ENCODE data around the gene ELK4.

ELK4 gene

GRCh38 chr1:205630241-205630640, 1.6 kb downstream of the ELK4 start:
- DNase-seq (ENCODE audit: low read depth) = no peak

DNA sequence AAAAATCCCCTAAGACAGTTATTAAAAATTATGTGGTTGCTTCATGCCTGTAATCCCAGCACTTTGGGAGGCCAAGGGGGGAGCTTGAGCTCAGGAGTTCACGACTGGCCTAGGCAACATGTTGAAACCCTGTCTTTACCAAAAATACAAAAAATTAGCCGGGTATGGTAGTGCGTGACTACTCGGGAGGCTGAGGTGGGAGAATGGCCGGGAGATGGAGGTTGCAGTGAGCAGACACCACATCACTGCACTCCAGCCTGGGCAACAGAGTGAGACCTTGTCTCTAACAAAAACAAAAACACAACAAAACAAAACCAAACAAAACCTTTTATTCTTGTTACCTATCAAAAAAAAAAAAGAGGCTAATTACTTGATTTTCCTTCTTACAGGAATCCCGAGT, 2.1 kb downstream of the ELK4 start:
- DNase-seq (ENCODE audit: low read depth) = no peak

DNA sequence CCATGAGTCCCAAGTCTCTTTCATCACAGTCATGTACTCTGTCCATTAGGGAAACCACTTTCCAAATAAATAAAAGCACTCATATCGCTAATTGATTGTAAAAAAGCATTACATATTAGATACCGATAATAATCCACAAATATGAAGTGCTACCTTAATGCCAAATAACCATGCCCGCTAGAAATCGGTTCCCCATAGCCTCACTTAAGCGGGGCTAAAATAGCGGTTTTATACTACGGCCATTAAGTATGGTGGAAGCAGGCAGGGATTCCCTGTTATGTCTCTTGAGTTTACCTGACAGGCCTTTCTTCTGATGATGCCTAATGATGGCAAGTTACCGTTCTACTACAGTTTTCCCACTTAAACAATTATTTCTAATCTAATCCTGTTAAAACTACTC, 3.9 kb downstream of the ELK4 start:
- DNase-seq (ENCODE audit: low read depth) = no peak

DNA sequence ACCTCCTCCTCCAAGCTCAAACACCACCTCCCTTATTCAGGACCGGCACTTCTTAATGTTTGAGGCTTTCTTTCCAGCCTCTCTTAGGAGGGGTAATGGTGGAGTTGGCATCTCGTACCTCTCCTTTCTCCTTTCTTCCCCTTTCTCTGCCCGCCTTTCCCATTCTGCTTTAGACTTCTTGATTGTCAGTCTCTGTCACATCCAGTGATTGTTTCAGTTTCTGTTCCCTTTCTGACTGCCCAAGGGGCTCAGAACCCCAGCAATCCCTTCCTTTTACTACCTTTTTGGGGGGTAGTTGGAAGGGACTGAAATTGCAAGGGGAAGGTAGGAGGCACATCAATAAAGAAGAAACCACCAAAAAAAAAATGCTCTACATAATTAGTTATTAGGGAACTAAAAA, 5.6 kb downstream of the ELK4 start:
- no peak for DNase-seq (ENCODE audit: low read depth)

DNA sequence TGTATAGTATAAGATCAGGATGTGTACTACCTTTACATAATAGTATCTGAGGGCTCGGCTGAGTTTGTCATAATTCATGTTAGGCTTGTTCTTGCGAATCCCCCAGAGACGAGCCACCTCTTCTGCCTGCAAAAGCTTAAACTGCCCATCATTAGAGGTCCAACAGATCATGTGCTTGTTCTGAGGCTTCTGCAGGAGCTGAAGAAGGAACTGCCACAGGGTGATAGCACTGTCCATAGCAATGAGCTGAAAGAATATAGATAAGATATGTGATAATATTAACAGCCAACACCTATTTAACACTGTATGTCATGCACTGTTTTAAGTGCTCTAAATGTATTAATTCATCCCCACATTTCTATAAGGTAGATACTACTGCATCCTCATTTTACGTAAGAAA, 8.2 kb downstream of the ELK4 start:
- no peak for DNase-seq (ENCODE audit: low read depth)

DNA sequence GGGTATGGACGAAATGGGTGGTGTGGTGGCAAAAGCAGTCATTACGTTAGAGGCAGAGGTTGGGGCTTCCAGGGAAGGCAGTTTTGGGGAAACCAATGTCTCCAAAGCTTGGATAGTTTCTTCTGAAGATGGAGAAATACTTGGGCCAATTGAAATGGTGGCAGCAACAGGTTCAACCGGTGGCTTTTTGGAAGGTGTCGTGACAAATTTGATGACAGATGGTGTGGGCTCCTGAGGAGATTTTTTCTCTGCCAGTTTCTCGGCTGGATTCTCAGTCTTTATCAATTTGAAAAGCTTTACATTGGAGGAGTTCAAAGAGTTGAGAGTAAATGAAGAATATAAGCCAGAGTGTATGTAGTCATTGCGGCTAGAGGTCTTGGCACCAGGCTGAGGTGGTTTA, 11.5 kb downstream of the ELK4 start:
- DNase-seq (ENCODE audit: low read depth) = no peak

DNA sequence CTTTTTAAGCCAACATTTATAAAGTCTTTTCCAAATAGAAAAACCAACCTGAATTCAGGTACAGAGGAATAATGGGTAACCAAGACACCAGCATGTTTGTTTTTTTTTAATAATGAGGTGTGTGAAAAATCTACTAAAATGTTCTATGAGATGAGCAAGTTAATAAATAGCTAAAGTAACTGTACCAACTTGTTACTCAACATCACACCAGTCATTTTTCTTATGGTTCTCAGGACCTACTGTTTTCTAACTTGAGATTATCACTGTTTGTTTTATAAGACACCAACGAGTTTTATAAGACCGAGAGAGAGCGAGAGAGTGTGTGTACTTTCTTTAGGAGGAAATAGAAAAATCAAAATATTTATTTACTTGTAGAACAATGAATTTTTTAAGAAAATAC, 12.4 kb downstream of the ELK4 start:
- DNase-seq (ENCODE audit: low read depth) = no peak

DNA sequence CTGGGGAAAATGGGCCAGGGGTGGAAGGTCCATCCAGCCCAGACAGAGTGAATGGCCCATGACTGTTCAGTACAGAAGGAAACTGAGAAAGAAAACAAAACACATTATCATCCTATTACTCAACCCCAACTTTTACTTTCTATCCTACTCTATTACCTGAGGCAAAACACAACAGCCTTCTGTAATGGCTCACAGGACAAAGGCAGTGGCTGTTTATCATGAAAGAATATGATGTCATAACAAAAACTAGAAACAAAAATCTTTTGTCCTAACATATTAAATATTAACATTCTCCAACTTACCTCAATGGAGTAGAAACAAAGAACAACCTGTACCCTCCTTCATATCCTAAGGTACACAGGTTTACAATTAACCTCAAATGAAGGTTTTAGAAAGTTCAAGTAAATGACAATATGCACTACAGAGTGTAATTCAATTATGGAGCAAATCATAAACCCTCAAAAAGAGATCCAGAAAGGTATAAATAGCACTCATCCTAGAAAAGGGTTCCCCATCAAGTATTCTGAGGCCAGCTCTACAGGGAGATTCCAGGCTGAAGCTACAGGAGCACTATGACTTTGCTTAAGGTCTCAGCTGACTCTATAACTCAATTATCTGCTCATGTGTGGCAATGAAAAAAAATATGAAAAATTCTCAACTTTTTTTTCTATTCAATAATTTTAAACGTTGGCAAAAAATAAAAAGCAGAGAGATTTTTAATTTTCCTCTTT, 15.1 kb downstream of the ELK4 start:
- no peak for DNase-seq (ENCODE audit: low read depth)

GRCh38 chr1:205615789-205616188, 16.0 kb downstream of the ELK4 start:
- DNase-seq (ENCODE audit: low read depth) = no peak

DNA sequence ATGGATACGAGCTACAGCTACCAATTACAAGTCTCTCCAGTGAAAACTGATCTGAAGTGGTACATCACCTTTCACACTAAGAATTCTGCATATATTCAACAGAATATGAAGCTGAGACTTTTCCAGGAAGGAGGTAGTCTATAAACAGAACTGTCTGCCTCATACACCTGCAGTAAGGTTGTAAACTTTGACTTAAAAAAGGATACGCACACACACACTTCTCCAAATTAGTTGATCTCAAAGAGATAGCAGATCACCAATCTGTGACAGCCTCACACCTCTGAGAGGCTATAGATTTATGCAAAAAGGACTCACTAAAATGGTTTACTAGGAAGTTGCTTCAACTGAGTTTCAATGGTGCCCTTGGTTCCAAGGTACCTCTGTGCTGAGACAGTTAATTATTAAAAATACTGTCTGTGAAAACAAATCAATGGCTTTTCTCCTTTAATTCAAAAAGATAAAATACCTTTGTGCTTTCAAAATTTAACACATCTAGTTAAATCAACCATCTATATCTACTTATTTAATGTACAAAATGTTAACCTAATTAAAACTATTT, 17.9 kb downstream of the ELK4 start:
- DNase-seq (ENCODE audit: low read depth) = no peak

- DNase-seq (ENCODE audit: low read depth) = no peak
Measured at GRCh38 chr1:205612556-205612955, 19.3 kb downstream of the ELK4 start.

GRCh38 chr1:205612104-205612503, 19.7 kb downstream of the ELK4 start:
- no peak for DNase-seq (ENCODE audit: low read depth)

GRCh38 chr1:205610901-205611466, 20.8 kb downstream of the ELK4 start:
- DNase-seq (ENCODE audit: low read depth) = no peak

DNA sequence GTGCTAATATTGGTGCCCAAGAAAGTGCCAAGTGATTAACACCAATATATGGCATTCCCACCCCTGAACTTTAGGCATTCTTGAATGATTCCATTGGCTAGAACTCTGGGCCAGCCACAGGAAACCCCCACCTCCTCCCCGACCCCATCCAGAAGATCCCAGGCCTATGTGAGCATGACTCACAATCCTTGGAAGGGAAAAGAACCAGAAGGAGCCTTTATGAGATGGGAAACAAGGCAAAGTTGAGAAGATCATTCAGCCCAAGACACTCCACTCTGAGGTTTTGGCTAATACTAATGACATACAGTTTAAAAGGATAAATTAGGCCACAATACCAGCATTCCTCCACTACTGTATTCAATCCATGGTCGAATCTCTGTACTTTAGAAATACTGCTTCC, 21.8 kb downstream of the ELK4 start:
- no peak for DNase-seq (ENCODE audit: low read depth)

GRCh38 chr1:205604825-205605505, 26.8 kb downstream of the ELK4 start:
- DNase-seq (ENCODE audit: low read depth) = no peak

DNA sequence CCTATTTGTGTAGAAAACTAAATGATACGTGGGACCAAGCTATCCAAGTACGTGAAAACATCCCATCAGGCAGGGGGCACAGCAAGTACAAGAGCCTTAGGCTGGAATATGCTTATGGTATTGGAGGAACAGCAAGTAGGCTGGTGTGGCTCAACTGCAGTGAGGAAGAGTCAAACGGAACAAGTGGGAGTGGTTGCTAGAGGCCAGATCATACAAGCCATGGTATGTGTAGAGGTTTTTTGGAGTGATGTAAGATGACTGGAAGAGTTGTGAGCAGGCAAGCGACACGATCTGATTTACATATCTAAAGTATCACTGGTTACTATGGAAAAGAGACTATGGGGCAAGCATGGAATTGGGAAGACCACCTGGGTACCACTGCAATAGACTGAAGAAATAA, 27.8 kb downstream of the ELK4 start:
- no peak for DNase-seq (ENCODE audit: low read depth)

- no peak for DNase-seq (ENCODE audit: low read depth)
Measured at GRCh38 chr1:205601205-205601604, 30.6 kb downstream of the ELK4 start.

GRCh38 chr1:205600085-205600484, 31.7 kb downstream of the ELK4 start:
- DNase-seq (ENCODE audit: low read depth) = no peak

DNA sequence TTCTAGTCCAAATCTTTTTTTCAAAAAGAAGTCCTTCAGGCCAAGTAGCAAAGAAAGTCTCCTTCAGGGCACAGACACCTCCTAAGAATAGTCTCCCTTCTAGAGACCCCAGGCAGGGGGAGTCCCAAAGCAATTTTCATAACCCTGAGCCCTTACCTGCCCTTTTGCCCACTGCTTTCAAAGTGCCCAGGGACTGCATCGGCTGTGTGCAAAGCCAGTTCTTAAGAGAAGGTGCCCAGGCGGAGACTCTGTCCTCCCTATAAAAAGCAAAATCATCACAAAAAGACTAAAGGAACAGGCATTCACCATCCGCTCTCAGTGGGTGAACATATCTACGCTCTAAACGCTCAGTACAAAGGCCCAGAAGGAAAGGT, 32.2 kb downstream of the ELK4 start:
- no peak for DNase-seq (ENCODE audit: low read depth)

- no peak for DNase-seq (ENCODE audit: low read depth)
Measured at GRCh38 chr1:205598841-205599668, 32.8 kb downstream of the ELK4 start.

DNA sequence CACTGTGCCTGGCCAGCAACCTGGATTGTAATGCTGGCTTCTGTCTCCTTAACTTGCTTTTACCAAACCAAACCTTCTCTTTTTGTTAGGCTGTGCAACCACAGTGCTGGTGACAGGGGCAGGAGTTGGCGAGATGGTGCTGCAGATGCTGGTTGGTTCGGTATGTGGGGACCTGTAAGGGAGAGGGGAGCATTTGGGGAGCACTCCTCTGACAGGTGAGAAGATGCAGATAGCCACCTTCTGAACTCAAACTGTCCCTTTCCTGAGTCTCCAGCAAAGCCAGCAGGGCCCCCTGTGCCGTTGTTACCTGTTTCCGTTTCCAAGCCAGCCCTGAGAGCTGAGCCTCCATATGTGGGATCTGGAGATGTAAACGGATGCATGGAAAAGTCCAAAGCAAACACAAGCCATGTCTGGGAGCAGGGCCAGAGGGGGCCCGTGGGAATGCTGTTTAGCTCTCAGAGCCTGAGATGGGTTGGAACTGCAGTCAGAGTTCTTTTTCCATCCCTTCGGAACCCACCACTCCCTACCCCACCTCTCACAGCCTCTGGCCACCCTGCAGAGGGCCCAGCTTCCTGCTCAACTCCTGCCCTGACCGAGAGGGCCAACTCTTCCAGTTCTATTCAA, 34.0 kb downstream of the ELK4 start:
- DNase-seq (ENCODE audit: low read depth) = no peak

- DNase-seq (ENCODE audit: low read depth) = no peak
Measured at GRCh38 chr1:205596876-205597275, 34.9 kb downstream of the ELK4 start.

Measured in T follicular helper cell (primary cell).